Endothelial cell (in vitro differentiated cells): Measurements from ENCODE around the gene C12orf42. TPM values are rescaled to one million over a fixed set of nuclear protein-coding genes. Genes with fewer than 3 reads are reported as not detected.

Experiments used
- DNase-seq: peaks from one replicate; pipeline ENCODE4 v3.0.0; 2021; ENCODE audit warnings: low spot score
- H3K27ac Mint-ChIP-seq: one replicate; pipeline ENCODE4 v1.8.0; 2021; ENCODE audit warnings: mixed read lengths, inconsistent platforms; ENCODE audit not compliant: unreplicated experiment
- H3K27me3 Mint-ChIP-seq: one replicate; pipeline ENCODE4 v1.8.0; 2021; ENCODE audit warnings: mild to moderate bottlenecking, moderate library complexity, mixed read lengths, inconsistent platforms; ENCODE audit not compliant: unreplicated experiment
- H3K36me3 Mint-ChIP-seq: one replicate; pipeline ENCODE4 v1.8.0; 2021; ENCODE audit warnings: mild to moderate bottlenecking, low read depth, mixed read lengths, inconsistent platforms; ENCODE audit not compliant: unreplicated experiment
- H3K4me1 Mint-ChIP-seq: one replicate; pipeline ENCODE4 v1.8.0; 2021; ENCODE audit warnings: mild to moderate bottlenecking, mixed read lengths, inconsistent platforms; ENCODE audit not compliant: unreplicated experiment
- H3K4me3 Mint-ChIP-seq: one replicate; pipeline ENCODE4 v1.8.0; 2021; ENCODE audit warnings: mild to moderate bottlenecking, mixed read lengths, inconsistent platforms; ENCODE audit not compliant: unreplicated experiment
- H3K9me3 Mint-ChIP-seq: one replicate; pipeline ENCODE4 v1.8.0; 2021; ENCODE audit warnings: mixed read lengths, inconsistent platforms; ENCODE audit not compliant: unreplicated experiment
- total RNA-seq: library from RNA; stranded (reverse); fragmentation: NEBNext Ultra II Directional; extraction: Animal tissue kit (Norgen Biotek cat#: 25700); gene quantifications from one replicate; pipeline ENCODE4 v1.2.1, GENCODE V29; 2021; ENCODE audit not compliant: unreplicated experiment
- TF ChIP-seq, protein P1 (sequence below): fragments of 200-600 bp; sonication (generic); IDR thresholded peaks from one replicate; pipeline ENCODE4 v1.5.0; 2021; ENCODE audit warnings: antibody characterized with exemption; ENCODE audit not compliant: unreplicated experiment

C12orf42 gene
- total RNA-seq, 1 donor from 2014 or later: 0.77 TPM

GRCh38 chr12:103301642-103302591 is 193.9 kb downstream of the C12orf42 start:
- H3K9me3 Mint-ChIP-seq: no peaks in the 10 kb centered on the region
- no peaks in the 10 kb centered on the region for H3K4me1 Mint-ChIP-seq
- peaks cover 1% of the 10 kb centered on the region for H3K27me3 Mint-ChIP-seq
- H3K4me3 Mint-ChIP-seq: no peak overlapping the region
- peak; percentile 62 for DNase-seq
- H3K27ac Mint-ChIP-seq: no peak overlapping the region
- no peaks in the 10 kb centered on the region for H3K36me3 Mint-ChIP-seq
- TF ChIP-seq, protein P1, sequence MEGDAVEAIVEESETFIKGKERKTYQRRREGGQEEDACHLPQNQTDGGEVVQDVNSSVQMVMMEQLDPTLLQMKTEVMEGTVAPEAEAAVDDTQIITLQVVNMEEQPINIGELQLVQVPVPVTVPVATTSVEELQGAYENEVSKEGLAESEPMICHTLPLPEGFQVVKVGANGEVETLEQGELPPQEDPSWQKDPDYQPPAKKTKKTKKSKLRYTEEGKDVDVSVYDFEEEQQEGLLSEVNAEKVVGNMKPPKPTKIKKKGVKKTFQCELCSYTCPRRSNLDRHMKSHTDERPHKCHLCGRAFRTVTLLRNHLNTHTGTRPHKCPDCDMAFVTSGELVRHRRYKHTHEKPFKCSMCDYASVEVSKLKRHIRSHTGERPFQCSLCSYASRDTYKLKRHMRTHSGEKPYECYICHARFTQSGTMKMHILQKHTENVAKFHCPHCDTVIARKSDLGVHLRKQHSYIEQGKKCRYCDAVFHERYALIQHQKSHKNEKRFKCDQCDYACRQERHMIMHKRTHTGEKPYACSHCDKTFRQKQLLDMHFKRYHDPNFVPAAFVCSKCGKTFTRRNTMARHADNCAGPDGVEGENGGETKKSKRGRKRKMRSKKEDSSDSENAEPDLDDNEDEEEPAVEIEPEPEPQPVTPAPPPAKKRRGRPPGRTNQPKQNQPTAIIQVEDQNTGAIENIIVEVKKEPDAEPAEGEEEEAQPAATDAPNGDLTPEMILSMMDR: no peak

GRCh38 chr12:103288016-103288415 is 207.8 kb downstream of the C12orf42 start:
- H3K9me3 Mint-ChIP-seq: no peaks in the 10 kb centered on the region
- no peaks in the 10 kb centered on the region for H3K4me1 Mint-ChIP-seq
- TF ChIP-seq, protein P1: no peak
- H3K36me3 Mint-ChIP-seq: no peaks in the 10 kb centered on the region
- H3K4me3 Mint-ChIP-seq: no peak overlapping the region
- H3K27me3 Mint-ChIP-seq: no peaks in the 10 kb centered on the region
- DNase-seq: no peak
- H3K27ac Mint-ChIP-seq: no peak overlapping the region

- Mint-ChIP-seq H3K4me3 (no peak overlapping the region), H3K27ac (no peak overlapping the region), H3K4me1 (no peaks in the 10 kb centered on the region), H3K36me3 (no peaks in the 10 kb centered on the region), H3K27me3 (no peaks in the 10 kb centered on the region), H3K9me3 (no peaks in the 10 kb centered on the region)
- no peak for DNase-seq
- TF ChIP-seq, protein P1: no peak
Observed at GRCh38 chr12:103282124-103282523, 213.6 kb downstream of the C12orf42 start.

DNA sequence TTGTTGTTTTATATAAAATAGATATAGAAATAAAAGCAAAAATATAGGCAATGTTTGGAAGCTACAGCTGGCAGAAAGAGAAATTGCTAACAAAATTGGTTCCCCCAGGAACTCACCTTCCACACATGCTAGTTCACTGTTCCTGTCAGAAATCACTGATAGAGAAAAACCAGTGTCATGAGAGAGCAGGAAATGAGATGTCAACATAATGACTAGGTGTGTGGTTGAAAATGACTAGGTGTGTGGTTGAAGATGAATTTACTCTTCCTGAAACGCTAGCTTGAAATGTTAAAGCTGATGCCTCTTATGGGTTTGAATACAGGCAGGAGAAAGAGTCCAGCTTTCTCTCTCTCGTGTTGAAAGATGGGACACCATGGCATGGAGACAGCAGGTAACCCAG is 216.3 kb downstream of the C12orf42 start:
- no peak overlapping the region for H3K27ac Mint-ChIP-seq
- TF ChIP-seq, protein P1: no peak
- H3K36me3 Mint-ChIP-seq: no peaks in the 10 kb centered on the region
- DNase-seq: no peak
- H3K4me3 Mint-ChIP-seq: no peak overlapping the region
- H3K4me1 Mint-ChIP-seq: no peaks in the 10 kb centered on the region
- H3K9me3 Mint-ChIP-seq: no peaks in the 10 kb centered on the region
- H3K27me3 Mint-ChIP-seq: no peaks in the 10 kb centered on the region

- Mint-ChIP-seq H3K36me3 (no peaks in the 10 kb centered on the region), H3K4me3 (no peak overlapping the region), H3K27me3 (no peaks in the 10 kb centered on the region), H3K9me3 (no peaks in the 10 kb centered on the region), H3K4me1 (no peaks in the 10 kb centered on the region), H3K27ac (no peak overlapping the region)
- TF ChIP-seq, protein P1: no peak
- no peak for DNase-seq
Observed at GRCh38 chr12:103278329-103278728, 217.4 kb downstream of the C12orf42 start.
